Measurements from ENCODE around the gene GPN3.
"Not testable (repeated sequence)": the region's sequence is repeated elsewhere in the genome, so short reads cannot be mapped to it uniquely, and the experiment has no call there.

Gene GPN3

GRCh38 chr12:110468214-110469048 lies at the start of gene GPN3, which contains the start of gene FAM216A:
TSS of gene GPN3 (minus strand) at chr12:110468257. CDS start at chr12:110468203, 54 bp downstream.
TSS of gene FAM216A (plus strand) at chr12:110468845. CDS start at chr12:110468876, 31 bp downstream.
- peak; percentile 99 for DNase-seq (ENCODE audit: low spot score)

DNA sequence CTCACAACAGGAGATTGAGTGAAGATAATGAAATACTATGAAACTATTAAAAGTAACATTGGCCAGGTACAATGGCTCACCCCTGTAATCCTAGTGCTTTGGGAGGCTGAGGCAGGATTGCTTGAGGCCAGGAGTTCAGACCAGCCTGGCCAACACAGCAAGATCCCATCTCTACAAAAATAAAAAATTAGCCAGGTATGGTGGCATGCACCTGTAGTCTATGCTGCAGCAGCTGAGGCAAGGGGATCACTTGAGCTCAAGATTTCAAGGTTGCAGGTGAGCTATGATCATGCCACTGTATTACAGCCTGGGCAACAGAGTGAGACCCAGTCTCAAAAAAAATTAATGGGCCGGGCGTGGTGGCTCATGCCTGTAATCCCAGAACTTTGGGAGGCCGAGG lies 48.9 kb upstream of the GPN3 start:
- no peak for DNase-seq (ENCODE audit: low spot score)

GRCh38 chr12:110514363-110514762 lies 46.3 kb upstream of the GPN3 start:
- no peak for DNase-seq (ENCODE audit: low spot score)

DNA sequence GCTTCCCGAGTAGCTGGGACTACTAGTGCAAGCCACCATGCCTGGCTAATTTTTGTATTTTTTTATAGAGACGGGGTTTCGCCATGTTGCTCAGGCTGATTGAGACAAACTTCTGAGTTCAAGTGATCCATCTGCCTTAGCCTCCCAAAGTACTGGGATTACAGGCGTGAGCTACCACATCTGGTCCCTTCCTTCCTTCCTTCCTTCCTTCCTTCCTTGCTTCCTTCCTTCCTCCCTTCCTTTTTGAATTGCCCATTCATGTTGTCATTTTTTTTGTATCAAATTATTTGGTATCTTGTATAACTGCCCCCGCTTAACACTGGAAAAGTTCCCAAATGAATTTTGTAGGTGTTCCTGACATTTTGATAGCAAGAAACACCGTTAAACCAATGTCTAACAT lies 45.8 kb upstream of the GPN3 start:
- no peak for DNase-seq (ENCODE audit: low spot score)

DNA sequence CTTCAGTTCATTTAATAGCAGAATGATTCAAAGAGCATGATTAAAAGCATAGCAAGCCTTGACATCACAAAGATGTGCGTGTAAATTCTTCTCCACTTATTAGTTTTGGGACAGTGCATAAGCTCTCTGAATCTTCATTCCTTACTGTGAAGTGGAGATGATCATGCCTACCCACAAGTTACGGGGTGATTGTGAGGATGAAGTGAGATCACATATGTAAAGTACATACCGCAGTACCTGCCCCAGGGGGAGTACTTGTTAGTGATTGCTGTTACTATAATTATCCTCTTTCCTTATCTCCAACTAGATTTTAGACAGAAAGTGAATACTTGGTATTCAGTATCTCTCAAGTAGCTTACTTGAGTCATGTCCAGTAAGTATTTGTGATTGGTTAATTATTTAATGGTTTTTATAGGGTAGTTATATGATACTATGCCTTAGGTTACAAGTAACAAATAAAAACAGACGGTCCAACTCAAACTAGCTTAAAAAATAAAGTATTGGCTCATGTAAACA lies 40.1 kb upstream of the GPN3 start:
- DNase-seq (ENCODE audit: low spot score), result no peak

- no peak for DNase-seq (ENCODE audit: low spot score)
These were observed 37.3 kb upstream of the GPN3 start for GRCh38 chr12:110505332-110505731.

DNA sequence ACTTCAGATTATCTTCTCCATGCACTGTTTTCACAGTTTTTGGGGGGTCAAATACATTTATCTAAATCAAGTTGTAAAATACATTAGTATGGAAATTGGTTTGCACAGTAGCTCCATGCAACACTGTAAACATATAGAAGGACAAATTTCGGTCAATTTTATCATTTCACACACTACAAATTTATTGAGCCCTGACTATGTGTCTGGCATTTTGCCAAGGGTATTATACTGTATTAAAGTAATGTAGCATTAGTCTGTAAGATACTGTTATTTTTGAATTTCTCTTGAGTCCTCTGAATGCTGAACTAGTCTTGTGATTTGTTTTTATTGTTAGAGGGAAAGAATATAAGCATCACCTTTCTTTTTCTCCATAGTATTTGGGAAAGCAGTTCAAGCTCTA lies 35.4 kb upstream of the GPN3 start:
- DNase-seq (ENCODE audit: low spot score), result no peak

- peak; percentile 99 for DNase-seq (ENCODE audit: low spot score)
These were observed 34.0 kb upstream of the GPN3 start, which contains the start of the genes RAD9B and VPS29 for GRCh38 chr12:110501752-110502738. TSS of gene RAD9B (plus strand) at chr12:110502331. CDS start at chr12:110502338, 7 bp downstream. TSS of gene VPS29 (minus strand) at chr12:110502111. CDS start at chr12:110502051, 60 bp downstream.

GRCh38 chr12:110501399-110501751 lies 33.3 kb upstream of the GPN3 start:
- DNase-seq (ENCODE audit: low spot score), result peak; percentile 64

GRCh38 chr12:110498984-110499706 lies 31.1 kb upstream of the GPN3 start:
- DNase-seq (ENCODE audit: low spot score), result no peak

DNA sequence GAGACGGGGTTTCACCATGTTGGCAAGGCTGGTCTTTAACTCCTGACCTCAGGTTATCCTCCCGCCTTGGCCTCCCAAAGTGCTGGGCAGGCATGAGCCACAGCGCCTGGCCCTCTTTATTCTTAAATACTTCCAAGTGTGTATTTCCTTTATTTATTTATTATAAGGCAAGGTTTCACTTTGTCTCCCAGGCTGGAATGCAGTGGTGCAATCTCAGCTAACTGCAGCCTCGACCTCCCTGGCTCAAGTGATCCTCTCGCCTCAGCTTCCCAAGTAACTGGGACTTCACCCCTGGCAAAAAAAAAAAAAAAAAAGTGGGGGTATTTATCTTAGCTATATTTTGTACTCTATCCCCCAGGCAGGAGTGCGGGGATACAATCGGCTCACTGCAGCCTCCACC lies 7.4 kb upstream of the GPN3 start:
- DNase-seq (ENCODE audit: low spot score), result no peak

GRCh38 chr12:110467847-110468213 lies 227 bp downstream of the GPN3 start:
- DNase-seq (ENCODE audit: low spot score), result no peak

- DNase-seq (ENCODE audit: low spot score), result no peak
These were observed 1.3 kb downstream of the GPN3 start for GRCh38 chr12:110466791-110467190.

- DNase-seq (ENCODE audit: low spot score), result not testable (repeated sequence)
These were observed 2.3 kb downstream of the GPN3 start for GRCh38 chr12:110465765-110466164.

DNA sequence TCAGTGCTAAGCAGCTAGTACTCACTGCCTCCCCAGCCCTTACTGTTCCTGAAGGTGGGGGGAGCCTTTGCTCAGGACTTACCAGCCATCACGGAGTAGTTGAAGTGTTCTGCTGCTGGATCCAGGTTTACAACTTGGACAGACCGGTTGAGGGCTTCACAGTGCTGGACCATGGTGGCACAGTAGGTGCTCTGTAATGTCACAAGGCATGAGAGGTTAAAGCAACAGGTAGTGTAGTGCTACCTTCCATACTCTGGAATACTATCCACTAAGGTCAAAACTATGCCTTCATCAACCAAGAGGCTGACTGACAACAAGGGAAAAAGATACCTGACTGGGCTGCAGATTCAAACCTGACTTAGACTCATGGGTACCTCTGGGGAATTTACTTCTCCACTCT lies 3.0 kb downstream of the GPN3 start:
- no peak for DNase-seq (ENCODE audit: low spot score)

GRCh38 chr12:110461189-110461588 lies 6.9 kb downstream of the GPN3 start:
- DNase-seq (ENCODE audit: low spot score), result not testable (repeated sequence)

DNA sequence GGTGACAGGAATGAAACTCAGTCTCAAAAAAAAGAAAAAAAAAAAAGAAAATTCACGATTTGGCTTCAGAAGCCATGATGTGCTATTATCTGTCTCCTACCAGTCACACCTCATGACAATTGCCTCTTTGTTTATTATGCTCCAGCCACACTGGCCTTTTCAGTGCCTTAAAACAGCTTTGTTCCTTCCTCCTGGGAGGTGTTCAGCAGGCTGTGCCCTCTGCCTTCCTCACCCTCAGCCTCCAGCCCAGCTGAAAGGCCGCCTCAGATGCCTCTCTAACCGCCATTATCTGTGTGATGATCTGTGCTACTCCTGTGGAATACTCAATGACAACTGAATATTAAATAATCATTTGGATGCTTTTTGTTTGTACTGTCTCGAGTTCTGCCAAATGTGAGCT lies 9.3 kb downstream of the GPN3 start:
- DNase-seq (ENCODE audit: low spot score), result no peak

DNA sequence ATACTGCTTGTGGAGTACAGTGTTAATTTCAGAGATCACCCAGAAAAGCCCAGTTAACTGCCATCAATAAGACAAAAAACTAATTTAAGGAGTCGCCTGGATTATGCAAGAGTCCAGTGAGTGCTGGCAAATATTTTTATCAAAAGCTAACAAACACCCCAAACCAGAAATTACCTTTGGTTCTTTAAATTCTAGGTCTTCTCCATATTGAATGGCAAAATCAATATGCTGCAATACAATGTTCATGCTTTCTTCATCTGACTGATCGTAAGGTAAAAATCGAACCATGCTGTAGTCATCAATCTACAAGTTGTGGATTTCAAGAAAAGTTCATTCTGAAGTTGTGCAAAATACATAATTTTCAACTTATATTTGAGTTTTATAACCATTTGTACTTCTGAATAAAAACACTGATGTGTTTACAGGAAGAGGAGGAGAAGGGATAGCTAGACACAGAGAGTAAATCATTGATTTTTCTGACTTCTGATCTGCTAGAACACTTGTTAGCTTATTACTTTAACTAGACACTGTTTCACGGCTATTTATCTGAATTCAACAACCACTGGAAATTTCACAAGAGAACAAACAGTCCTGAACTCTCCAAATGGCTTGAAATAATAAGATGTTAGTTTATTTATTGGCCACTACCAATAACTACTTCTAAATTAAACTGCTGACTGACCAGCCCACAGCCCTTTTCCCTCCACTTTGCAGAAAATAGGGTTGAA lies 14.3 kb downstream of the GPN3 start:
- DNase-seq (ENCODE audit: low spot score), result no peak

DNA sequence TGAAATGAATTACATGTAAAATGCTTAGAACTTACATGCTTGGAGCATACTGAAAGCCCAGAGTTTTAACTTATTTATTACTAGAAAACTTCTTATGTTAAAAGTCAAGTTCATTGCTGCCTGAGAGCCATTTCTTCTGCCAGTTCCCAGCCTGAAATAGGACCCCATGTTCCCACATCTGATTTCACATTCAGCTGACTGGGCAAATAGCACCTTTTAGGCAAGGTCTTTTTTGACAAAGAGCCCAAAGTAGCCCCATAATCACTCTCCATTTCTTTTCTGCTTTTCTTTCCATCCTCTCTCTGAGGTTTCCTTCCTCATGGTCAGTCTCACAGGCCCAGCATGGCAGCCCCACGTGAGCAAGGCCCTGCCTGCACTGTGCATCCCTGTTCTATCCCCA lies 16.8 kb downstream of the GPN3 start:
- DNase-seq (ENCODE audit: low spot score), result no peak

GRCh38 chr12:110449799-110450497 lies 18.1 kb downstream of the GPN3 start, which contains the start of gene ARPC3:
TSS of gene ARPC3 (minus strand) at chr12:110450337. CDS start at chr12:110450260, 77 bp downstream.
- DNase-seq (ENCODE audit: low spot score), result peak; percentile 96
